GM18520 (cell line): ENCODE data around the gene ZBTB24.

Experiments
- ATAC-seq: cut with Tn5 transposase; IDR thresholded peaks from one replicate; pipeline ENCODE4 v1.9.1; 2021; ENCODE audit not compliant: unreplicated experiment

ZBTB24 gene

GRCh38 chr6:109429496-109429895, 53.5 kb downstream of the ZBTB24 start:
- no peak for ATAC-seq

DNA sequence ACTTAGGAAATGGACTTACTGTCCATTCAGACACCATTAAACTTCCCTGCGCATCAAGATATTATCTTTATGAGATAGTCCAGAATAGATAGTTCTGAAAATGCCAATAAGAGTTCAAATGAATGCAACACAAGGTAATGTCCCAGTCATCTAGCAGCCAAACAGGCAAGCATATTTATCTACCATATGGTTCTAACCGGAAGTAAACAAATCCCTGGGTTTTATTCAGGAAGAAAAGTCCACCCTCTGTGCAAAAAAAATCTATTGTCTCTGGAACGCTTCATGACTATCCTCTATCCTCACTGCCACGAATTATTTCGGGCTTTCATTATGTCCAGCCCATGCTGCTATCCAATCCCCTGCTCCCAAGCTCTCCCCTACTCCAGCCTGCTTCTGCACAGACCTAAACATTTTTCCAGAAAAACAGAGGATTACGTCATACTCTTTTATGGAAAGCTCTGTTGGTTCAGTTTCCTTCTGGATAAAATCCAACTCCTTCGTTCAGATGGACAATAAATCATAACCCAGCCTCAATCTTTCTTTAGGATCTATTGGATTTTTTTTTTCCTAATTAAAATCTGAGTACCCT, 54.0 kb downstream of the ZBTB24 start:
- ATAC-seq: no peak

DNA sequence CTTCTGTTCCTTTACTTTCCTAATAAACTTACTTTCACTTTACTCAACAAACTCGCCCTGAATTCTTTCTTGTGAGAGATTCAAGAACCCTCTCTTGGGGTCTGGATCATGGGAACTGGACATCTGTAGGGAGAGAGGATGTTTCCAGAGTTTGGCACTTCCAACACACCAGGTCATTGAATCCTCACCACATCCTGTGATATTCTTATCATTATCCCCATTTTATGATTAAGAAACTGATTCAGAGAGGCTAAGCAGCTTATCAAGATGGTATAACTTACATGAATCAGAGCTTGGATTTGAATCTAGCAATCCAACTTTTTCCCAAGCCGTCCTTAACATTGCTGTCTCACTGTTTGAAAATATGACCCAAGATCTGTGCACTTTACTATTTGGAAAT, 58.1 kb downstream of the ZBTB24 start:
- no peak for ATAC-seq

DNA sequence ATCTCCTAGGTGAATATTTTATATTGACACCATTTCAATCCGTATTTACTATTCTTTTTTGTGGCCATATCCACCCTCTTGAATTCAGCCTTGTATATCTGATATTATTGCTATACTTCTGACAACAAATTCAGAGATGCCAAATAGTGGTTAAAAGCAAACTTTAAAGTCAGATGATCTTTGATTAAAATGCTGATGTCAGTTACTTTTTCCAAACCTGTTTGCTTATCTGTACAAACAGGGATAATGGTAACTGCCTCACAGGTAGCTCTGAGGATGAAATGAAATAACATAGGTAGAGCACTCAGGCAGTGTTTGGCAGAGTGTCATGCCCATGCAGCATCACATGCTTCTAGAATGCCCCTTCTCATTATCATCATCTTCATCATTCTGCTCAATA, 61.8 kb downstream of the ZBTB24 start:
- ATAC-seq: no peak

DNA sequence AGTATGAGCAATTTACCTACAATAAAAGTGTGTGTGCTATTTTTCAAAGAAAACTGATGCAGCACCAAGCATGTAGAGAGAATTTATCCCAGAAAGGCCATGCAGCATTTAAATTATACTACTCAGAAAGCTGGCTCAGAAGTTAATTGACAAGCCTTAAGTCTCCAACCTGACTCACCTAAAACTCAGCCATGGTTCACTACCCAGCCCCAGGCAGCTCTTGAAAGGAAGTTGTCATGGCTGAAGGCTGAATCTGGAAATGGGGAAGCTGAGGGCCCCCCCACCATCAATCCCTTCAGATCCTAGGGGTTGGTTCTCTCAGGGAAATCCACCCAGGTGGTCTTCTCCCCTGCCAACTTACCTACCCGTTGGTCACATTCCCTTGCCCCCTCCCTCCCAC, 62.3 kb downstream of the ZBTB24 start:
- ATAC-seq: no peak

DNA sequence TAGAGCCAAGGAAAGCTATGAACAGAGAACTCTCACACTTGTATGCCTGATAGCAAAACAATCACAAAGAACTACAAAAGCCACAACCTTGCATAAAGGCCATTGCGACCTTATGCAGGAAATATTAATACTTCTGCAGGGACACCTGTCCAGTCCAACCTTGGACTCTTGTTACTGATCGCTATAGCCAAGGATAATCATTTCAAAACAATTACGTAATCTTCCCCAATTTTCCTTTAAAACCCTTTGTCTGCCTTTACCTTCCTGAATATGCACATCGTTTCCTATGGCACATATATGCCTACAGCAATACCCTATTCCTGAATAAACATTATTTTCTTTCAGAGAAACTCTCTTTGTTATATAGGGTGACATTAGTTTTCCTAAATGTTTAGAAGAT, 65.4 kb downstream of the ZBTB24 start:
- ATAC-seq: no peak
